Measurements from ENCODE around the gene OSBPL3. TPM values are rescaled to one million over a fixed set of nuclear protein-coding genes. Genes with fewer than 3 reads are reported as not detected.

The OSBPL3 gene
- total RNA-seq, 1 experiment from 2014 or later, result 8.6 TPM

DNA sequence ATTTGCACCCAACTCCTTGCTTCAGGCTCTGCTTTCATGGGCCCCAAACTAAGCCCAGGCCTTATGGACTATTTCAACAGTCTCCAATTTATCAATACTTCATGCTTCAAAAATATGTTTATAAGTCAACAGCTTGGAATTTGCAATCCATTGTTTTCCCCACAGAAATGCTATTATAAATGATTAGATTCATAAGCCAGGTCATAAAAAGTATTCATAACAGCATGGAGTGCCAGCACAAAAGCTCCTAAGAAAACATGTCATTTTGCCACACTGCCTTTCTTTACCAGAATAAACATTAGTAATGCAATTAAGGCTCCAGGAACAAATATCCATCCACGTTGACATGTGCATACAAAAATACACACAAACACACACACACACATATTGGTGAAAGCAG is 30.1 kb downstream of the OSBPL3 start:
- no peak overlapping the region for H3K23ac ChIP-seq (ENCODE audit: insufficient read length, low read depth, low read length)
- no peaks in the 10 kb centered on the region for H3K27me3 Mint-ChIP-seq (ENCODE audit: low read depth)
- H3K27me3 ChIP-seq (ENCODE audit: insufficient read depth, low read length), result no peaks in the 10 kb centered on the region
- H3K36me3 Mint-ChIP-seq (ENCODE audit: insufficient read depth in 1 of 3, low read depth in 3 of 3), result no peaks in the 10 kb centered on the region
- no peak overlapping the region for H3K27ac ChIP-seq (ENCODE audit: insufficient read length, low read depth, low read length)
- no peak overlapping the region for H4K5ac ChIP-seq (ENCODE audit: insufficient read length, low read depth, low read length)
- no peak overlapping the region for H2BK15ac ChIP-seq (ENCODE audit: low read depth, low read length)
- no peak overlapping the region for H2BK12ac ChIP-seq (ENCODE audit: insufficient read length, low read depth, low read length)
- no peaks in the 10 kb centered on the region for H3K23me2 ChIP-seq (ENCODE audit: insufficient read length, low read depth, low read length, poor library complexity, severe bottlenecking)
- DNase-seq, result no peak
- no peak overlapping the region for H3T11ph ChIP-seq (ENCODE audit: low read length)
- H3K9ac ChIP-seq (ENCODE audit: extremely low read depth, insufficient read length, low read length), result no peak overlapping the region
- H3K79me2 ChIP-seq (ENCODE audit: insufficient read depth, low read length), result no peaks in the 10 kb centered on the region; the same call in 1 of the 2 replicates
- H3K4me3 Mint-ChIP-seq, result no peak overlapping the region
- H3K79me1 ChIP-seq (ENCODE audit: insufficient read depth, low read depth, low read length, poor library complexity, severe bottlenecking), result no peaks in the 10 kb centered on the region
- H3K9me3 ChIP-seq (ENCODE audit: control insufficient read depth, low read depth, low read length), result no peaks in the 10 kb centered on the region
- no peak overlapping the region for H4K8ac ChIP-seq (replicated peaks; ENCODE audit: insufficient read length, low read depth, low read length)
- H3K4me2 ChIP-seq (ENCODE audit: insufficient read depth, insufficient read length, low read length), result no peak overlapping the region
- TF ChIP-seq CTCF (conservative IDR thresholded peaks at IDR 0.05), result no peak
- no peak overlapping the region for H2AK5ac ChIP-seq (ENCODE audit: insufficient read length, low read length)
- no peak overlapping the region for H3K18ac ChIP-seq (ENCODE audit: insufficient read length, low read depth, low read length)
- H3K9me3 Mint-ChIP-seq, result no peaks in the 10 kb centered on the region
- H3K56ac ChIP-seq (ENCODE audit: insufficient read length, low read depth, low read length), result no peak overlapping the region
- no peaks in the 10 kb centered on the region for H4K20me1 ChIP-seq (ENCODE audit: control insufficient read depth, insufficient read depth, insufficient read length)
- no peaks in the 10 kb centered on the region for H3K4me1 ChIP-seq (ENCODE audit: insufficient read depth, low read length)
- no peak overlapping the region for H2AFZ ChIP-seq (ENCODE audit: low read length)
- no peak overlapping the region for H2BK20ac ChIP-seq (ENCODE audit: low read depth, low read length, poor library complexity, severe bottlenecking)
- no peak overlapping the region for H3K14ac ChIP-seq (ENCODE audit: insufficient read depth, low read length)
- H4K91ac ChIP-seq (ENCODE audit: insufficient read length, low read depth, low read length), result no peak overlapping the region
- no peak overlapping the region for H2BK5ac ChIP-seq (ENCODE audit: insufficient read length, low read length)
- H2BK120ac ChIP-seq (ENCODE audit: low read depth, low read length, poor library complexity, severe bottlenecking), result no peak overlapping the region
- no CpG with 5 or more reads among the region's 1 CpG for WGBS (ENCODE audit: extremely low coverage, insufficient read length, low lambda C conversion rate)
- peaks cover 7 to 9% of the 10 kb centered on the region in 2 experiments for H3K4me1 Mint-ChIP-seq
- no peak overlapping the region for H3K27ac Mint-ChIP-seq
- H3K4ac ChIP-seq (ENCODE audit: low read depth, low read length), result no peak overlapping the region

Measured in H9 (cell line).